Duodenal mucosa (tissue), 2 donors: Measurements from ENCODE around the gene LCE3B.

ENCODE experiments used
- H3K27ac ChIP-seq: one replicate; pipeline ENCODE4 v1.7.0; 2013; ENCODE audit warnings: low read depth, low read length
- H3K27me3 ChIP-seq, 2 donors: one replicate each; pipeline ENCODE4 v1.7.0; 2013; ENCODE audit warnings: low read length in 2 of 2, control low read depth in 1 of 2; ENCODE audit not compliant: insufficient read depth in 2 of 2, control insufficient read depth in 1 of 2
- H3K36me3 ChIP-seq, 2 donors: one replicate each; pipeline ENCODE4 v1.7.0; 2013; ENCODE audit warnings: low read length in 2 of 2, control low read depth in 1 of 2; ENCODE audit not compliant: insufficient read depth in 2 of 2, control insufficient read depth in 1 of 2
- H3K4me1 ChIP-seq, 2 donors: one replicate each; pipeline ENCODE4 v1.7.0; 2013; ENCODE audit warnings: low read length in 2 of 2, control low read depth in 1 of 2; ENCODE audit not compliant: insufficient read depth in 2 of 2, control insufficient read depth in 1 of 2
- H3K4me3 ChIP-seq, 2 donors: one replicate each; pipeline ENCODE4 v1.7.0; 2013; ENCODE audit warnings: low read length in 2 of 2, low read depth in 1 of 2
- H3K9ac ChIP-seq, 2 donors: one replicate each; pipeline ENCODE4 v1.7.0; 2013; ENCODE audit warnings: low read length in 2 of 2, low read depth in 1 of 2
- H3K9me3 ChIP-seq, 2 donors: one replicate each; pipeline ENCODE4 v1.7.0; 2013; ENCODE audit warnings: low read length in 2 of 2, control low read depth in 1 of 2; ENCODE audit not compliant: control insufficient read depth in 1 of 2

Gene LCE3B

GRCh38 chr1:152599934-152600333 lies 13.7 kb upstream of the LCE3B start, which contains the start of gene LCE3C:
TSS of gene LCE3C (plus strand) at chr1:152600234. CDS start at chr1:152600732, 498 bp downstream.
- Histone ChIP-seq H3K36me3 (no peaks in the 10 kb centered on the region), H3K9ac (no peak within 1 kb of the TSS), H3K4me3 (no peak within 1 kb of the TSS), H3K27ac (no peak within 1 kb of the TSS), H3K9me3 (no peaks in the 10 kb centered on the region), H3K4me1 (no peaks in the 10 kb centered on the region), H3K27me3 (no peaks in the 10 kb centered on the region)

DNA sequence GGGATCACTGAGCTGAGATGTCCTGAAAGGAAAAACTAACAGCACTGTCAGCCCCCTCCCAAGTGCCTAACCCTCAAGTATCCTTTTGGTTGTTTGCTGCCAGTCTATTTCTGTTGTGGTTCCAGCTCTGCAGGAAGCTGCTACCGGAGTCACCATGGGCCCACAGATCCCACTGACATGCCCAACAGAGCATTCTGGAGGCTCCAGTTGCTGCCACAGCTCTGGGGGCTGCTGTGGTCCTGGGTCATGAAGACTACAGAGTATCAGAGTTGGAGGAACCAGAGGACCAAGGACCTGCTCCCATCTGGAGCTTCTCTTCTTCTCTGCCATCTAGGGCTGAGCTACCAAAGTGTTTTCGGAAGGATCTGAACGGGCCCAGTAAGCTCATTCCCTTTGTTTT lies 8.4 kb downstream of the LCE3B start:
- no peak overlapping the region for H3K9ac ChIP-seq
- no peaks in the 10 kb centered on the region for H3K27me3 ChIP-seq
- no peak overlapping the region for H3K27ac ChIP-seq
- peaks cover 4 to 17% of the 10 kb centered on the region in 2 donors for H3K9me3 ChIP-seq
- no peaks in the 10 kb centered on the region for H3K4me1 ChIP-seq
- H3K36me3 ChIP-seq = no peaks in the 10 kb centered on the region
- no peak overlapping the region for H3K4me3 ChIP-seq

GRCh38 chr1:152622803-152623202 lies 9.2 kb downstream of the LCE3B start, which contains the start of gene LCE3A:
TSS of gene LCE3A (minus strand) at chr1:152623103. CDS start at chr1:152623103, 0 bp downstream.
- Histone ChIP-seq H3K4me3 (no peak within 1 kb of the TSS), H3K9me3 (peaks cover 4 to 17% of the 10 kb centered on the region in 2 donors), H3K27ac (no peak within 1 kb of the TSS), H3K4me1 (no peaks in the 10 kb centered on the region), H3K9ac (no peak within 1 kb of the TSS), H3K36me3 (no peaks in the 10 kb centered on the region), H3K27me3 (no peaks in the 10 kb centered on the region)

- Histone ChIP-seq H3K9ac (no peak overlapping the region), H3K27ac (no peak overlapping the region), H3K4me3 (no peak overlapping the region)
Observed at GRCh38 chr1:152623203-152623844, 9.7 kb downstream of the LCE3B start.

GRCh38 chr1:152626744-152627143 lies 13.1 kb downstream of the LCE3B start:
- H3K9me3 ChIP-seq = no peaks in the 10 kb centered on the region
- H3K9ac ChIP-seq = no peak overlapping the region
- no peaks in the 10 kb centered on the region for H3K4me1 ChIP-seq
- H3K4me3 ChIP-seq = no peak overlapping the region
- no peaks in the 10 kb centered on the region for H3K36me3 ChIP-seq
- no peak overlapping the region for H3K27ac ChIP-seq
- no peaks in the 10 kb centered on the region for H3K27me3 ChIP-seq

More at GRCh38 chr1:152623203-152623844, 9.7 kb downstream of the LCE3B start:
- Histone ChIP-seq H3K9me3 (peaks cover 3 to 16% of the 10 kb centered on the region in 2 donors), H3K36me3 (no peaks in the 10 kb centered on the region), H3K4me1 (no peaks in the 10 kb centered on the region), H3K27me3 (no peaks in the 10 kb centered on the region)

- Histone ChIP-seq H3K9me3 (no peaks in the 10 kb centered on the region), H3K9ac (no peak overlapping the region), H3K36me3 (no peaks in the 10 kb centered on the region), H3K4me1 (no peaks in the 10 kb centered on the region), H3K4me3 (no peak overlapping the region), H3K27ac (no peak overlapping the region), H3K27me3 (no peaks in the 10 kb centered on the region)
Observed at GRCh38 chr1:152630596-152630995, 17.0 kb downstream of the LCE3B start.

GRCh38 chr1:152640351-152640750 lies 26.7 kb downstream of the LCE3B start:
- peaks cover 0 to 3% of the 10 kb centered on the region in 2 donors for H3K9me3 ChIP-seq
- no peaks in the 10 kb centered on the region for H3K27me3 ChIP-seq
- H3K4me1 ChIP-seq = no peaks in the 10 kb centered on the region
- no peak overlapping the region for H3K4me3 ChIP-seq
- H3K27ac ChIP-seq = no peak overlapping the region
- no peak overlapping the region for H3K9ac ChIP-seq
- H3K36me3 ChIP-seq = no peaks in the 10 kb centered on the region

GRCh38 chr1:152643945-152644344 lies 30.3 kb downstream of the LCE3B start:
- Histone ChIP-seq H3K4me1 (no peaks in the 10 kb centered on the region), H3K4me3 (no peak overlapping the region), H3K9me3 (no peaks in the 10 kb centered on the region), H3K27ac (no peak overlapping the region), H3K36me3 (no peaks in the 10 kb centered on the region), H3K27me3 (no peaks in the 10 kb centered on the region), H3K9ac (no peak overlapping the region)

GRCh38 chr1:152645146-152645545 lies 31.5 kb downstream of the LCE3B start:
- no peak overlapping the region for H3K4me3 ChIP-seq
- H3K27me3 ChIP-seq = no peaks in the 10 kb centered on the region
- no peaks in the 10 kb centered on the region for H3K9me3 ChIP-seq
- no peak overlapping the region for H3K9ac ChIP-seq
- H3K36me3 ChIP-seq = no peaks in the 10 kb centered on the region
- H3K4me1 ChIP-seq = no peaks in the 10 kb centered on the region
- no peak overlapping the region for H3K27ac ChIP-seq

DNA sequence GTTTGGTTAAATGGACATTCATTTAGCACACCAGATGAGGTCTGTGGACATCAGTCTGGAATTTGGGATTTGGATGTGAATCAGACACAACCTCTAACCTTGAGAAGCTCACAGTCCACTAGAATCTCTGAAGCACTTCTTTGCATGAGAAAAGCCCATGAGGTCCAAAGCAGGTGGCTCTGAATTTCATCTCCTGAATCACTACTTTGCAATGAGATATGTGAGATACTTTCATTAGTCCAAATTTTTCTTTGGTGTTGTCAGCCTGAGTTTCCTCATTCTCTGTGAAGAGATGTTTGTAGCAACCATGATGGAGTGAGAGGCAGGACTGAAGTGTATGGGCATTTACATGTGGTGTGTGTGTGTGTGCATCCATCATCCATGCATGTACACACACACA lies 33.0 kb downstream of the LCE3B start:
- Histone ChIP-seq H3K4me3 (no peak overlapping the region), H3K9ac (no peak overlapping the region), H3K36me3 (no peaks in the 10 kb centered on the region), H3K4me1 (no peaks in the 10 kb centered on the region), H3K9me3 (no peaks in the 10 kb centered on the region), H3K27ac (no peak overlapping the region), H3K27me3 (no peaks in the 10 kb centered on the region)
